ENCODE results near the gene FOXP2. TPM values are rescaled to one million over a fixed set of nuclear protein-coding genes. Genes with fewer than 3 reads are reported as not detected.

The FOXP2 gene
- total and polyA plus RNA-seq, 4 donors: 1.2 to 7.4 (median 5.7) TPM

DNA sequence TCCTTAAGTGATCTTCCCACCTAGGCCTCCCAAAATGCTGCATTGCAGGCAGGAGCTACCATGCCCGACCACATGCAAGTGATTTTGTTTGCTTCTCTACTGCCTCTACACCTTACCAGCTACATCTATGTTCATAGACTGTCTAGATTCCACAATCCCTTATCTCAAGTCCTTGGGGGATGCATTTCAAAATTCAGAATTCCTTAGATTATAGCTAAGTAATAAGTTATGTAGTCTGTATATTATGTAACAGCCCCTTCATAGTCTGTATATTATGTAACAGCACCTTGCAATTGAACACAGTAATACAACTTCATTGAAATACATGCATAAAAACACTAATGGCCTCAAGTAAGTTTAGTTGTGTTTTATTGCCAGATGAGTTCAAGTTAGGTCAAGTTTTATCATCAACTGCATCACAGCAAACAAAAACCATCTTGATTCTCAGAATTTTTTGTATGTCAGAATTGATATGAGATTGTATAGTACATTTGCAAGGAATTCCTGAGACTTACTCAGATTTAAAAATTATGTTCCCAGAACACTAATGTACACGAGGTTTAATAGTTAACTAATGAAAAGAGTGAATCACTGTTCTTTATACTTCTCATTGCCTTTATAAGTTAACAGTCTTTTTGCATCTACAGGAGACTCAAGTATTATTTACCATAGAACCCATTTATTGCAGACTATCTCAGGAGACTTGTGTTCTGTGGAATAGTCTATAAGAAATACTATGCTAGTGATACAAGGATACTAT lies 11.6 kb upstream of the FOXP2 start:
- no peak for DNase-seq (ENCODE audit: low spot score)
- H3K4me3 ChIP-seq (ENCODE audit: low read depth in 1 of 3, low read length in 3 of 3): no peak overlapping the region

DNA sequence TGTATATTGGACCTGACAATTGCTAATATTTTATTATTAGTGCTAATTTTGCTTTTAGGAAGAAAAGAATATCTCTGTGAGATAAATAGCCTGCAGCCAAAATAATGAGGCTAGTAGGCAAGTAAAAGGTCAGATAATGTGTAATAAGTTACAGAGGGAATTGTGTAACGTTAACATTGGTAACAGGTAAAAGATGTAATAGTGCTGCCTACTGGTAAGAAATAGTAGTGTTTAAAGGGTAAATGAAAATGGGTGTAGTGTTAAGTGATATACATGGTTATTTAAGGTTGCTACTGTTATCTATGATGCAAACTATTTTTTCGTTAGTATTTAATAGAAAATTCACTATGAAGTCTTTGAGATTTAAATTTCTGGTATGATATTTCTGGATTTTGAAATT lies 9.2 kb upstream of the FOXP2 start:
- Histone ChIP-seq H3K4me1 (ENCODE audit: control insufficient read depth in 4 of 4, insufficient read depth in 4 of 4, low read length in 3 of 4) (peaks cover 0 to 5% (median 3%) of the 10 kb centered on the region in 4 donors), H3K9ac (ENCODE audit: low read depth in 1 of 2, low read length in 2 of 2) (no peak overlapping the region), H3K36me3 (ENCODE audit: control insufficient read depth in 4 of 4, insufficient read depth in 3 of 4, low read depth in 1 of 4, low read length in 3 of 4) (no peaks in the 10 kb centered on the region), H3K27ac (ENCODE audit: low read depth in 1 of 2, low read length in 2 of 2) (no peak overlapping the region), H3K9me3 (ENCODE audit: control insufficient read depth in 4 of 4, low read length in 3 of 4) (no peaks in the 10 kb centered on the region), H3K27me3 (ENCODE audit: control insufficient read depth in 4 of 4, insufficient read depth in 4 of 4, low read length in 3 of 4) (no peaks in the 10 kb centered on the region), H3K4me3 (ENCODE audit: low read depth in 1 of 3, low read length in 3 of 3) (no peak overlapping the region)
- no peak for DNase-seq (ENCODE audit: low spot score)
- WGBS: 14% methylated on average over 2 of the region's 2 CpGs
- TF ChIP-seq GABPA (IDR thresholded peaks at IDR 0.05 in 1 of 2, conservative IDR thresholded peaks at IDR 0.05 in 1 of 2): no peak
- TF ChIP-seq RAD21 (IDR thresholded peaks at IDR 0.05): peak; percentile 88
- TF ChIP-seq FOXA2 (IDR thresholded peaks at IDR 0.05): peak; percentile 8
- no peak for TF ChIP-seq EGR1 (IDR thresholded peaks at IDR 0.05; ENCODE audit: low read depth in 2 of 2)
- TF ChIP-seq HNF4A (conservative IDR thresholded peaks at IDR 0.05): peak; percentile 24 to 38
- TF ChIP-seq, protein P1, sequence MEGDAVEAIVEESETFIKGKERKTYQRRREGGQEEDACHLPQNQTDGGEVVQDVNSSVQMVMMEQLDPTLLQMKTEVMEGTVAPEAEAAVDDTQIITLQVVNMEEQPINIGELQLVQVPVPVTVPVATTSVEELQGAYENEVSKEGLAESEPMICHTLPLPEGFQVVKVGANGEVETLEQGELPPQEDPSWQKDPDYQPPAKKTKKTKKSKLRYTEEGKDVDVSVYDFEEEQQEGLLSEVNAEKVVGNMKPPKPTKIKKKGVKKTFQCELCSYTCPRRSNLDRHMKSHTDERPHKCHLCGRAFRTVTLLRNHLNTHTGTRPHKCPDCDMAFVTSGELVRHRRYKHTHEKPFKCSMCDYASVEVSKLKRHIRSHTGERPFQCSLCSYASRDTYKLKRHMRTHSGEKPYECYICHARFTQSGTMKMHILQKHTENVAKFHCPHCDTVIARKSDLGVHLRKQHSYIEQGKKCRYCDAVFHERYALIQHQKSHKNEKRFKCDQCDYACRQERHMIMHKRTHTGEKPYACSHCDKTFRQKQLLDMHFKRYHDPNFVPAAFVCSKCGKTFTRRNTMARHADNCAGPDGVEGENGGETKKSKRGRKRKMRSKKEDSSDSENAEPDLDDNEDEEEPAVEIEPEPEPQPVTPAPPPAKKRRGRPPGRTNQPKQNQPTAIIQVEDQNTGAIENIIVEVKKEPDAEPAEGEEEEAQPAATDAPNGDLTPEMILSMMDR (IDR thresholded peaks at IDR 0.05; ENCODE audit: low read depth, low read length, missing input control): peak; percentile 58
- no peak for TF ChIP-seq JUND (IDR thresholded peaks at IDR 0.05)
- no peak for TF ChIP-seq TAF1 (conservative IDR thresholded peaks at IDR 0.05)
- TF ChIP-seq FOXA1 (IDR thresholded peaks at IDR 0.05): no peak
- TF ChIP-seq, protein P2, sequence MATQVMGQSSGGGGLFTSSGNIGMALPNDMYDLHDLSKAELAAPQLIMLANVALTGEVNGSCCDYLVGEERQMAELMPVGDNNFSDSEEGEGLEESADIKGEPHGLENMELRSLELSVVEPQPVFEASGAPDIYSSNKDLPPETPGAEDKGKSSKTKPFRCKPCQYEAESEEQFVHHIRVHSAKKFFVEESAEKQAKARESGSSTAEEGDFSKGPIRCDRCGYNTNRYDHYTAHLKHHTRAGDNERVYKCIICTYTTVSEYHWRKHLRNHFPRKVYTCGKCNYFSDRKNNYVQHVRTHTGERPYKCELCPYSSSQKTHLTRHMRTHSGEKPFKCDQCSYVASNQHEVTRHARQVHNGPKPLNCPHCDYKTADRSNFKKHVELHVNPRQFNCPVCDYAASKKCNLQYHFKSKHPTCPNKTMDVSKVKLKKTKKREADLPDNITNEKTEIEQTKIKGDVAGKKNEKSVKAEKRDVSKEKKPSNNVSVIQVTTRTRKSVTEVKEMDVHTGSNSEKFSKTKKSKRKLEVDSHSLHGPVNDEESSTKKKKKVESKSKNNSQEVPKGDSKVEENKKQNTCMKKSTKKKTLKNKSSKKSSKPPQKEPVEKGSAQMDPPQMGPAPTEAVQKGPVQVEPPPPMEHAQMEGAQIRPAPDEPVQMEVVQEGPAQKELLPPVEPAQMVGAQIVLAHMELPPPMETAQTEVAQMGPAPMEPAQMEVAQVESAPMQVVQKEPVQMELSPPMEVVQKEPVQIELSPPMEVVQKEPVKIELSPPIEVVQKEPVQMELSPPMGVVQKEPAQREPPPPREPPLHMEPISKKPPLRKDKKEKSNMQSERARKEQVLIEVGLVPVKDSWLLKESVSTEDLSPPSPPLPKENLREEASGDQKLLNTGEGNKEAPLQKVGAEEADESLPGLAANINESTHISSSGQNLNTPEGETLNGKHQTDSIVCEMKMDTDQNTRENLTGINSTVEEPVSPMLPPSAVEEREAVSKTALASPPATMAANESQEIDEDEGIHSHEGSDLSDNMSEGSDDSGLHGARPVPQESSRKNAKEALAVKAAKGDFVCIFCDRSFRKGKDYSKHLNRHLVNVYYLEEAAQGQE (IDR thresholded peaks at IDR 0.05): no peak
- TF ChIP-seq, protein P3, sequence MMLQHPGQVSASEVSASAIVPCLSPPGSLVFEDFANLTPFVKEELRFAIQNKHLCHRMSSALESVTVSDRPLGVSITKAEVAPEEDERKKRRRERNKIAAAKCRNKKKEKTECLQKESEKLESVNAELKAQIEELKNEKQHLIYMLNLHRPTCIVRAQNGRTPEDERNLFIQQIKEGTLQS (IDR thresholded peaks at IDR 0.05): no peak
- peak; percentile 30 for TF ChIP-seq YY1 (IDR thresholded peaks at IDR 0.05)
- peak; percentile 39 to 60 for TF ChIP-seq RXRA (IDR thresholded peaks at IDR 0.05)
- TF ChIP-seq, protein P4, sequence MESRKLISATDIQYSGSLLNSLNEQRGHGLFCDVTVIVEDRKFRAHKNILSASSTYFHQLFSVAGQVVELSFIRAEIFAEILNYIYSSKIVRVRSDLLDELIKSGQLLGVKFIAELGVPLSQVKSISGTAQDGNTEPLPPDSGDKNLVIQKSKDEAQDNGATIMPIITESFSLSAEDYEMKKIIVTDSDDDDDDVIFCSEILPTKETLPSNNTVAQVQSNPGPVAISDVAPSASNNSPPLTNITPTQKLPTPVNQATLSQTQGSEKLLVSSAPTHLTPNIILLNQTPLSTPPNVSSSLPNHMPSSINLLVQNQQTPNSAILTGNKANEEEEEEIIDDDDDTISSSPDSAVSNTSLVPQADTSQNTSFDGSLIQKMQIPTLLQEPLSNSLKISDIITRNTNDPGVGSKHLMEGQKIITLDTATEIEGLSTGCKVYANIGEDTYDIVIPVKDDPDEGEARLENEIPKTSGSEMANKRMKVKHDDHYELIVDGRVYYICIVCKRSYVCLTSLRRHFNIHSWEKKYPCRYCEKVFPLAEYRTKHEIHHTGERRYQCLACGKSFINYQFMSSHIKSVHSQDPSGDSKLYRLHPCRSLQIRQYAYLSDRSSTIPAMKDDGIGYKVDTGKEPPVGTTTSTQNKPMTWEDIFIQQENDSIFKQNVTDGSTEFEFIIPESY (IDR thresholded peaks at IDR 0.05): no peak
- peak; percentile 9 for TF ChIP-seq SP1 (IDR thresholded peaks at IDR 0.05)
- no peak for TF ChIP-seq HNF4G (IDR thresholded peaks at IDR 0.05)
- TF ChIP-seq, protein P5, sequence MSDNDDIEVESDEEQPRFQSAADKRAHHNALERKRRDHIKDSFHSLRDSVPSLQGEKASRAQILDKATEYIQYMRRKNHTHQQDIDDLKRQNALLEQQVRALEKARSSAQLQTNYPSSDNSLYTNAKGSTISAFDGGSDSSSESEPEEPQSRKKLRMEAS (IDR thresholded peaks at IDR 0.05): no peak
- TF ChIP-seq NR2F2 (IDR thresholded peaks at IDR 0.05): peak; percentile 45

More for the DNA sequence above, 11.6 kb upstream of the FOXP2 start:
- WGBS: 82% methylated on average over 2 of the region's 2 CpGs
- no peak overlapping the region for H3K9ac ChIP-seq (ENCODE audit: low read depth in 1 of 2, low read length in 2 of 2)
- TF ChIP-seq HNF4A (conservative IDR thresholded peaks at IDR 0.05): no peak
- TF ChIP-seq HNF4G (IDR thresholded peaks at IDR 0.05): no peak
- TF ChIP-seq FOXA2 (IDR thresholded peaks at IDR 0.05): no peak
- H3K9me3 ChIP-seq (ENCODE audit: control insufficient read depth in 4 of 4, low read length in 3 of 4): no peaks in the 10 kb centered on the region
- H3K4me1 ChIP-seq (ENCODE audit: control insufficient read depth in 4 of 4, insufficient read depth in 4 of 4, low read length in 3 of 4): peaks cover 0 to 5% (median 3%) of the 10 kb centered on the region in 4 donors
- no peaks in the 10 kb centered on the region for H3K36me3 ChIP-seq (ENCODE audit: control insufficient read depth in 4 of 4, insufficient read depth in 3 of 4, low read depth in 1 of 4, low read length in 3 of 4)
- H3K27me3 ChIP-seq (ENCODE audit: control insufficient read depth in 4 of 4, insufficient read depth in 4 of 4, low read length in 3 of 4): no peaks in the 10 kb centered on the region
- no peak overlapping the region for H3K27ac ChIP-seq (ENCODE audit: low read depth in 1 of 2, low read length in 2 of 2)
